Mucosa of rectum (tissue), 2 donors: Measurements from ENCODE around the gene SPESP1.

Experiments used
- H3K27ac ChIP-seq, 2 donors: one replicate each; pipeline ENCODE4 v1.7.0; 2013; ENCODE audit warnings: inconsistent platforms in 2 of 2, low read depth in 2 of 2, low read length in 2 of 2
- H3K27me3 ChIP-seq, 2 donors: one replicate each; pipeline ENCODE4 v1.7.0; 2013; ENCODE audit warnings: low read length in 2 of 2; ENCODE audit not compliant: control insufficient read depth in 2 of 2, insufficient read depth in 2 of 2
- H3K36me3 ChIP-seq, 2 donors: one replicate each; pipeline ENCODE4 v1.7.0; 2013; ENCODE audit warnings: low read length in 2 of 2; ENCODE audit not compliant: control insufficient read depth in 2 of 2, insufficient read depth in 2 of 2
- H3K4me1 ChIP-seq, 2 donors: one replicate each; pipeline ENCODE4 v1.7.0; 2013; ENCODE audit warnings: low read length in 2 of 2, mild to moderate bottlenecking in 1 of 2; ENCODE audit not compliant: control insufficient read depth in 2 of 2, insufficient read depth in 2 of 2
- H3K4me3 ChIP-seq, 2 donors: one replicate each; pipeline ENCODE4 v1.7.0; 2013; ENCODE audit warnings: low read length in 2 of 2
- H3K9ac ChIP-seq, 2 donors: one replicate each; pipeline ENCODE4 v1.7.0; 2013; ENCODE audit warnings: low read length in 2 of 2, low read depth in 1 of 2, mild to moderate bottlenecking in 1 of 2
- H3K9me3 ChIP-seq, 2 donors: one replicate each; pipeline ENCODE4 v1.7.0; 2013; ENCODE audit warnings: low read length in 2 of 2; ENCODE audit not compliant: control insufficient read depth in 2 of 2
- donor health status: healthy.
- donor health status: Normal muscosa, but diverticular disease.

SPESP1 gene

GRCh38 chr15:68979006-68979405 lies 48.7 kb downstream of the SPESP1 start:
- Histone ChIP-seq H3K4me1 (no peaks in the 10 kb centered on the region), H3K9me3 (peaks cover 0 to 4% of the 10 kb centered on the region in 2 donors), H3K36me3 (no peaks in the 10 kb centered on the region), H3K9ac (no peak overlapping the region), H3K27me3 (peaks cover 0 to 4% of the 10 kb centered on the region in 2 donors), H3K4me3 (no peak overlapping the region), H3K27ac (no peak overlapping the region)

GRCh38 chr15:68979816-68980215 lies 49.5 kb downstream of the SPESP1 start:
- peaks cover 0 to 4% of the 10 kb centered on the region in 2 donors for H3K9me3 ChIP-seq
- no peak overlapping the region for H3K4me3 ChIP-seq
- no peak overlapping the region for H3K27ac ChIP-seq
- H3K4me1 ChIP-seq: no peaks in the 10 kb centered on the region
- H3K36me3 ChIP-seq: no peaks in the 10 kb centered on the region
- H3K27me3 ChIP-seq: peaks cover 0 to 4% of the 10 kb centered on the region in 2 donors
- H3K9ac ChIP-seq: no peak overlapping the region

GRCh38 chr15:68980786-68981185 lies 50.5 kb downstream of the SPESP1 start:
- Histone ChIP-seq H3K36me3 (no peaks in the 10 kb centered on the region), H3K9ac (no peak overlapping the region), H3K4me3 (no peak overlapping the region), H3K27me3 (peaks cover 0 to 4% of the 10 kb centered on the region in 2 donors), H3K4me1 (no peaks in the 10 kb centered on the region), H3K9me3 (peaks cover 0 to 4% of the 10 kb centered on the region in 2 donors), H3K27ac (no peak overlapping the region)

GRCh38 chr15:68981941-68982340 lies 51.6 kb downstream of the SPESP1 start:
- H3K4me1 ChIP-seq: no peaks in the 10 kb centered on the region
- H3K4me3 ChIP-seq: no peak overlapping the region
- no peaks in the 10 kb centered on the region for H3K36me3 ChIP-seq
- no peak overlapping the region for H3K9ac ChIP-seq
- H3K9me3 ChIP-seq: peaks cover 0 to 4% of the 10 kb centered on the region in 2 donors
- H3K27me3 ChIP-seq: peaks cover 0 to 4% of the 10 kb centered on the region in 2 donors
- no peak overlapping the region for H3K27ac ChIP-seq

- peaks cover 0 to 4% of the 10 kb centered on the region in 2 donors for H3K27me3 ChIP-seq
- H3K9ac ChIP-seq: no peak overlapping the region
- no peak overlapping the region for H3K27ac ChIP-seq
- no peaks in the 10 kb centered on the region for H3K36me3 ChIP-seq
- no peak overlapping the region for H3K4me3 ChIP-seq
- peaks cover 0 to 4% of the 10 kb centered on the region in 2 donors for H3K9me3 ChIP-seq
- no peaks in the 10 kb centered on the region for H3K4me1 ChIP-seq
Measured at GRCh38 chr15:68982976-68983563, 52.7 kb downstream of the SPESP1 start.

GRCh38 chr15:68983961-68984481 lies 53.7 kb downstream of the SPESP1 start:
- H3K27ac ChIP-seq: no peak overlapping the region
- H3K4me3 ChIP-seq: no peak overlapping the region
- H3K27me3 ChIP-seq: peaks cover 0 to 4% of the 10 kb centered on the region in 2 donors
- no peaks in the 10 kb centered on the region for H3K4me1 ChIP-seq
- no peaks in the 10 kb centered on the region for H3K36me3 ChIP-seq
- H3K9ac ChIP-seq: no peak overlapping the region
- H3K9me3 ChIP-seq: no peaks in the 10 kb centered on the region

GRCh38 chr15:68984586-68984985 lies 54.3 kb downstream of the SPESP1 start:
- Histone ChIP-seq H3K4me3 (no peak overlapping the region), H3K4me1 (no peaks in the 10 kb centered on the region), H3K9me3 (no peaks in the 10 kb centered on the region), H3K36me3 (no peaks in the 10 kb centered on the region), H3K9ac (no peak overlapping the region), H3K27me3 (peaks cover 0 to 4% of the 10 kb centered on the region in 2 donors), H3K27ac (no peak overlapping the region)

- Histone ChIP-seq H3K4me3 (no peak overlapping the region), H3K4me1 (no peaks in the 10 kb centered on the region), H3K27me3 (peaks cover 0 to 4% of the 10 kb centered on the region in 2 donors), H3K36me3 (no peaks in the 10 kb centered on the region), H3K9me3 (no peaks in the 10 kb centered on the region), H3K9ac (no peak overlapping the region), H3K27ac (no peak overlapping the region)
Measured at GRCh38 chr15:68985361-68985891, 55.1 kb downstream of the SPESP1 start.

GRCh38 chr15:68986322-68986721 lies 56.0 kb downstream of the SPESP1 start:
- H3K4me1 ChIP-seq: no peaks in the 10 kb centered on the region
- H3K27ac ChIP-seq: no peak overlapping the region
- no peaks in the 10 kb centered on the region for H3K36me3 ChIP-seq
- no peaks in the 10 kb centered on the region for H3K27me3 ChIP-seq
- H3K9me3 ChIP-seq: no peaks in the 10 kb centered on the region
- no peak overlapping the region for H3K4me3 ChIP-seq
- no peak overlapping the region for H3K9ac ChIP-seq

- Histone ChIP-seq H3K4me3 (no peak overlapping the region), H3K9ac (no peak overlapping the region), H3K36me3 (no peaks in the 10 kb centered on the region), H3K27ac (no peak overlapping the region), H3K4me1 (no peaks in the 10 kb centered on the region), H3K9me3 (no peaks in the 10 kb centered on the region), H3K27me3 (no peaks in the 10 kb centered on the region)
Measured at GRCh38 chr15:68987120-68987519, 56.8 kb downstream of the SPESP1 start.
